HEK293 (cell line): ENCODE data around the gene KCNK15.

Experiments used
- CTCF ChIA-PET: fragments of 350-600 bp; formaldehyde crosslinking; extraction: SDS; loops from one replicate; lab custom pipeline; 2021; ENCODE audit warnings: antibody characterized with exemption; lab: Yijun Ruan, JAX
- POLR2A ChIA-PET: fragments of 300-600 bp; formaldehyde crosslinking; extraction: SDS; loops from one replicate; lab custom pipeline; 2020; ENCODE audit warnings: antibody characterized with exemption, inconsistent platforms; lab: Yijun Ruan, JAX
- H3K27ac ChIP-seq: fragments of 200-500 bp; sonication (Bioruptor generic); 2 replicates; pipeline ENCODE4 v1.5.1; 2014; ENCODE audit warnings: low read depth, low read length, control low read depth, inconsistent platforms; ENCODE audit errors: extremely low read depth
- H3K36me3 ChIP-seq, 2 experiments: fragments of 200-500 bp in 1 of 2; sonication (Bioruptor generic) in 1 of 2; 1 replicate in 1 of 2; 2 replicates in 1 of 2; pipeline ENCODE4 v1.5.1; 2014 to 2017; ENCODE audit warnings: inconsistent platforms in 2 of 2, low read length in 2 of 2; ENCODE audit not compliant: control insufficient read depth in 2 of 2, insufficient read depth in 1 of 2
- H3K4me1 ChIP-seq: fragments of 200-500 bp; sonication (Bioruptor generic); 2 replicates; pipeline ENCODE4 v1.5.1; 2014; ENCODE audit warnings: mild to moderate bottlenecking, low read length, inconsistent platforms; ENCODE audit not compliant: control insufficient read depth, insufficient read depth
- H3K4me3 ChIP-seq: 2 replicates; pipeline ENCODE4 v1.5.1; 2011; ENCODE audit warnings: low read depth, mild to moderate bottlenecking, control low read depth, low read length, moderate library complexity
- H3K9me3 ChIP-seq: fragments of 200-500 bp; sonication (Bioruptor generic); 2 replicates; pipeline ENCODE4 v1.5.1; 2014; ENCODE audit warnings: low read depth, low read length, inconsistent platforms; ENCODE audit not compliant: control insufficient read depth, insufficient read depth
- ATF2 ChIP-seq: fragments of 450-650 bp; formaldehyde crosslinking; IDR thresholded peaks from 2 replicates; pipeline ENCODE4 v1.5.1; 2016; ENCODE audit warnings: missing biosample characterization, missing genetic modification characterization, low read depth
- GLIS1 ChIP-seq: fragments of 450-650 bp; formaldehyde crosslinking; IDR thresholded peaks from 2 replicates; pipeline ENCODE4 v1.5.1; 2016; ENCODE audit warnings: missing biosample characterization, missing genetic modification characterization
- GLIS2 ChIP-seq: fragments of 450-650 bp; formaldehyde crosslinking; IDR thresholded peaks from 2 replicates; pipeline ENCODE4 v1.5.1; 2016; ENCODE audit warnings: missing biosample characterization, missing genetic modification characterization
- HOXC10 ChIP-seq: sonication (generic); formaldehyde crosslinking; IDR thresholded peaks from 2 replicates; pipeline ENCODE4 v1.8.1; 2023; ENCODE audit warnings: mild to moderate bottlenecking, missing genetic modification reagents
- KLF7 ChIP-seq: fragments of 450-650 bp; formaldehyde crosslinking; IDR thresholded peaks from 2 replicates; pipeline ENCODE4 v1.5.1; 2016; ENCODE audit warnings: missing biosample characterization, missing genetic modification characterization, borderline replicate concordance
- MZF1 ChIP-seq: fragments of 450-650 bp; formaldehyde crosslinking; IDR thresholded peaks from 2 replicates; pipeline ENCODE4 v1.5.1; 2017; ENCODE audit warnings: missing biosample characterization, missing genetic modification characterization, borderline replicate concordance
- SP7 ChIP-seq: fragments of 450-650 bp; formaldehyde crosslinking; IDR thresholded peaks from 2 replicates; pipeline ENCODE4 v1.5.1; 2016; ENCODE audit warnings: missing biosample characterization, missing genetic modification characterization
- YY2 ChIP-seq: fragments of 450-650 bp; formaldehyde crosslinking; IDR thresholded peaks from 2 replicates; pipeline ENCODE4 v1.5.1; 2016; ENCODE audit warnings: missing biosample characterization, missing genetic modification characterization
- ZBTB20 ChIP-seq: fragments of 450-650 bp; formaldehyde crosslinking; IDR thresholded peaks from 2 replicates; pipeline ENCODE4 v1.5.1; 2016; ENCODE audit warnings: missing biosample characterization, missing genetic modification characterization
- ZBTB21 ChIP-seq: fragments of 450-650 bp; formaldehyde crosslinking; IDR thresholded peaks from 2 replicates; pipeline ENCODE4 v1.5.1; 2017; ENCODE audit warnings: missing biosample characterization, missing genetic modification characterization
- ZFHX2 ChIP-seq: fragments of 450-650 bp; formaldehyde crosslinking; conservative IDR thresholded peaks from 2 replicates; pipeline ENCODE4 v1.5.1; 2016; ENCODE audit warnings: missing biosample characterization, missing genetic modification characterization
- ZNF121 ChIP-seq: fragments of 450-650 bp; formaldehyde crosslinking; IDR thresholded peaks from 2 replicates; pipeline ENCODE4 v1.5.1; 2016; ENCODE audit warnings: missing biosample characterization, missing genetic modification characterization
- ZNF133 ChIP-seq: fragments of 450-650 bp; formaldehyde crosslinking; IDR thresholded peaks from 2 replicates; pipeline ENCODE4 v1.5.1; 2016; ENCODE audit warnings: missing biosample characterization, missing genetic modification characterization
- ZNF169 ChIP-seq: fragments of 450-650 bp; formaldehyde crosslinking; IDR thresholded peaks from 2 replicates; pipeline ENCODE4 v1.5.1; 2016; ENCODE audit warnings: missing biosample characterization, missing genetic modification characterization
- ZNF239 ChIP-seq: fragments of 450-650 bp; formaldehyde crosslinking; IDR thresholded peaks from 2 replicates; pipeline ENCODE4 v1.5.1; 2016; ENCODE audit warnings: missing biosample characterization, missing genetic modification characterization
- ZNF391 ChIP-seq: fragments of 450-650 bp; formaldehyde crosslinking; IDR thresholded peaks from 2 replicates; pipeline ENCODE4 v1.5.1; 2016; ENCODE audit warnings: low read depth, missing biosample characterization, missing genetic modification characterization, borderline replicate concordance
- ZNF394 ChIP-seq: fragments of 450-650 bp; formaldehyde crosslinking; IDR thresholded peaks from 2 replicates; pipeline ENCODE4 v1.5.1; 2016; ENCODE audit warnings: missing biosample characterization, missing genetic modification characterization, mild to moderate bottlenecking, moderate library complexity, borderline replicate concordance
- ZNF423 ChIP-seq: fragments of 450-650 bp; formaldehyde crosslinking; IDR thresholded peaks from 2 replicates; pipeline ENCODE4 v1.5.1; 2016; ENCODE audit warnings: missing biosample characterization, missing genetic modification characterization
- ZNF473 ChIP-seq: fragments of 450-650 bp; formaldehyde crosslinking; IDR thresholded peaks from 2 replicates; pipeline ENCODE4 v1.5.1; 2017; ENCODE audit warnings: missing biosample characterization, missing genetic modification characterization
- ZNF513 ChIP-seq: fragments of 450-650 bp; IDR thresholded peaks from 2 replicates; pipeline ENCODE4 v1.5.1; 2018; ENCODE audit warnings: missing biosample characterization, missing genetic modification characterization
- ZNF518A ChIP-seq: fragments of 450-650 bp; formaldehyde crosslinking; conservative IDR thresholded peaks from 2 replicates; pipeline ENCODE4 v1.5.1; 2016; ENCODE audit warnings: low read depth, missing biosample characterization, missing genetic modification characterization
- ZNF530 ChIP-seq: fragments of 450-650 bp; formaldehyde crosslinking; IDR thresholded peaks from 2 replicates; pipeline ENCODE4 v1.5.1; 2016; ENCODE audit warnings: low read depth, missing biosample characterization, missing genetic modification characterization
- ZNF555 ChIP-seq: fragments of 450-650 bp; formaldehyde crosslinking; conservative IDR thresholded peaks from 2 replicates; pipeline ENCODE4 v1.5.1; 2017; ENCODE audit warnings: missing biosample characterization, mild to moderate bottlenecking, missing genetic modification characterization, inconsistent platforms
- ZNF571 ChIP-seq: fragments of 450-650 bp; formaldehyde crosslinking; IDR thresholded peaks from 2 replicates; pipeline ENCODE4 v1.5.0; 2017; ENCODE audit warnings: missing biosample characterization, missing genetic modification characterization
- ZNF629 ChIP-seq: fragments of 450-650 bp; formaldehyde crosslinking; IDR thresholded peaks from 2 replicates; pipeline ENCODE4 v1.5.1; 2017; ENCODE audit warnings: missing biosample characterization, missing genetic modification characterization
- ZSCAN4 ChIP-seq: fragments of 450-650 bp; formaldehyde crosslinking; IDR thresholded peaks from 2 replicates; pipeline ENCODE4 v1.5.1; 2017; ENCODE audit warnings: missing biosample characterization, missing genetic modification characterization
- ZSCAN5A ChIP-seq: fragments of 450-650 bp; formaldehyde crosslinking; IDR thresholded peaks from 2 replicates; pipeline ENCODE4 v1.5.1; 2016; ENCODE audit warnings: missing biosample characterization, missing genetic modification characterization

The KCNK15 gene

GRCh38 chr20:44716309-44717106 lies 29.2 kb upstream of the KCNK15 start (continued):
- no peak for TF ChIP-seq ZSCAN4
- no peak for TF ChIP-seq KLF7 (tag by site-specific recombination)

GRCh38 chr20:44717986-44718385 lies 27.7 kb upstream of the KCNK15 start:
- H3K27ac ChIP-seq: no peak overlapping the region
- ChIA-PET POLR2A (no interaction called here), CTCF (interaction anchor here (0.5 to 2.4 kb wide), 9 partner anchors 9 to 351 kb away, joined by 3 to 11 read pairs (median 4); no protein-coding TSS in a partner anchor)
- peaks cover 6% of the 10 kb centered on the region for H3K4me1 ChIP-seq
- peaks cover 0 to 3% of the 10 kb centered on the region in 2 experiments; a peak in 1 of 3 replicates for H3K36me3 ChIP-seq
- H3K4me3 ChIP-seq: no peak overlapping the region
- H3K9me3 ChIP-seq: no peaks in the 10 kb centered on the region
- TF ChIP-seq ZBTB21 (tag by site-specific recombination) (no peak), ZNF133 (tag by site-specific recombination) (no peak), YY2 (tag by site-specific recombination) (no peak), ZNF394 (tag by site-specific recombination) (no peak), HOXC10 (no peak), ZBTB20 (tag by site-specific recombination) (no peak), GLIS2 (tag by site-specific recombination) (peak; percentile 50), ZNF530 (tag by site-specific recombination) (no peak), ZNF518A (no peak), ZNF473 (tag by site-specific recombination) (no peak), SP7 (no peak), ZNF555 (tag by site-specific recombination) (no peak), ZNF629 (tag by site-specific recombination) (no peak), ZSCAN5A (tag by site-specific recombination) (no peak), ZNF239 (tag by site-specific recombination) (no peak), ZNF169 (tag by site-specific recombination) (no peak), ZNF513 (no peak), ATF2 (tag by site-specific recombination) (no peak), MZF1 (tag by site-specific recombination) (no peak), ZNF571 (no peak), GLIS1 (peak; percentile 27; the same call in 1 of the 2 replicates), ZNF121 (no peak), ZNF423 (tag by site-specific recombination) (no peak), ZFHX2 (tag by site-specific recombination) (peak; percentile 32), ZNF391 (tag by site-specific recombination) (no peak)
